ENCODE data around the gene PLA2R1. TPM values are rescaled to one million over a fixed set of nuclear protein-coding genes. Genes with fewer than 3 reads are reported as not detected.

PLA2R1 gene
- total and polyA plus RNA-seq, 2 experiments from 2014 or later, result 4.9 to 9.6 TPM

DNA sequence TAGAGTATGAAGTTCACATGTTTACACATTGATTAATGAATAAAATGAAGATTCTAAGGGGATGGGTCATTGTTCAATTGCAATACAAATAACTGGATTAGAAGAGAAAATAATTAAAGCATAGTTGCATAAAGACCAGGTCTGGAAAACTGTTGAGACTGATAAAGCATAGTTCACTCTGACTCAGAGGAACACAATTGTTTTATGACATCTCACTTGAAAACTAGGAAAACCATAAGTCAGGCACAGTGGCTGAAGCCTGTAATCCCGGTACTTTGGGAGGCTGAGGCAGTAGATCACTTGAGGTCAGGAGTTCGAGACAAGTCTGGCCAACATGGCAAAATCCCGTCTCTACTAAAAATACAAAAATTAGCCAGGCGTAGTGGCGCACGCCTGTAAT, 46.7 kb downstream of the PLA2R1 start:
- Histone ChIP-seq H2AFZ (no peak overlapping the region), H3K9me2 (replicated peaks; ENCODE audit: insufficient read depth) (no peaks in the 10 kb centered on the region), H3K4me2 (no peak overlapping the region), H3K79me2 (no peaks in the 10 kb centered on the region), H3K27ac (no peak overlapping the region), H4K20me1 (ENCODE audit: insufficient read depth, poor library complexity, severe bottlenecking) (no peaks in the 10 kb centered on the region), H3K9me3 (ENCODE audit: low read depth) (no peaks in the 10 kb centered on the region), H3K4me1 (ENCODE audit: insufficient read depth) (no peaks in the 10 kb centered on the region), H3K4me3 (no peak overlapping the region), H3K36me3 (replicated peaks; ENCODE audit: insufficient read depth, low read depth) (no peaks in the 10 kb centered on the region), H3K27me3 (no peaks in the 10 kb centered on the region)
- TF ChIP-seq EZH2 (IDR thresholded peaks at IDR 0.05; ENCODE audit: borderline replicate concordance) (no peak), EZH2phosphoT487 (IDR thresholded peaks at IDR 0.05; ENCODE audit: low read depth, severe bottlenecking, unreplicated experiment) (no peak)
- TF ChIP-seq, protein P1, sequence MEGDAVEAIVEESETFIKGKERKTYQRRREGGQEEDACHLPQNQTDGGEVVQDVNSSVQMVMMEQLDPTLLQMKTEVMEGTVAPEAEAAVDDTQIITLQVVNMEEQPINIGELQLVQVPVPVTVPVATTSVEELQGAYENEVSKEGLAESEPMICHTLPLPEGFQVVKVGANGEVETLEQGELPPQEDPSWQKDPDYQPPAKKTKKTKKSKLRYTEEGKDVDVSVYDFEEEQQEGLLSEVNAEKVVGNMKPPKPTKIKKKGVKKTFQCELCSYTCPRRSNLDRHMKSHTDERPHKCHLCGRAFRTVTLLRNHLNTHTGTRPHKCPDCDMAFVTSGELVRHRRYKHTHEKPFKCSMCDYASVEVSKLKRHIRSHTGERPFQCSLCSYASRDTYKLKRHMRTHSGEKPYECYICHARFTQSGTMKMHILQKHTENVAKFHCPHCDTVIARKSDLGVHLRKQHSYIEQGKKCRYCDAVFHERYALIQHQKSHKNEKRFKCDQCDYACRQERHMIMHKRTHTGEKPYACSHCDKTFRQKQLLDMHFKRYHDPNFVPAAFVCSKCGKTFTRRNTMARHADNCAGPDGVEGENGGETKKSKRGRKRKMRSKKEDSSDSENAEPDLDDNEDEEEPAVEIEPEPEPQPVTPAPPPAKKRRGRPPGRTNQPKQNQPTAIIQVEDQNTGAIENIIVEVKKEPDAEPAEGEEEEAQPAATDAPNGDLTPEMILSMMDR (IDR thresholded peaks at IDR 0.05; ENCODE audit: poor library complexity), result no peak
- DNase-seq (ENCODE audit: low spot score), result peak; percentile 10
- 69% methylated on average over 6 of the region's 6 CpGs for WGBS (ENCODE audit: low lambda C conversion rate, missing lambda C conversion rate)

DNA sequence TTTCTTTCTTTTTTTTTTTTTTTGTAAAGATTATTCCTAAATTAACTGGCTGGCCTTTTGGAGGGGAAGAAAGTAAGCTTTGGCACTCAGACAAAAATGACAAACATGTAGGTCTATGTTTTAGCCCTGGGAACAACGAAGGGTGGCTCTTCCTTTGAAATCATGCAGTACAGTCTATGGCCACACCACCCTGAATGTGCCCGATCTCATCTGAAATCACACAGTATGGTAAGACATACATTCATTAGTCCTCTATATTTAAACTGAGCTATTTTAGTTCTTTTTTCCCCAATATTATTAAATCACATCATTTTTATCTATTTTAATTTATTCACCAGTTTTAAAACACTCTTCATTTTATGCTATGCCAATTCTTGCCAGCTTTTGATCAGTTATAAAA, 48.2 kb downstream of the PLA2R1 start:
- no peaks in the 10 kb centered on the region for H3K9me2 ChIP-seq (replicated peaks; ENCODE audit: insufficient read depth)
- no peak overlapping the region for H2AFZ ChIP-seq
- TF ChIP-seq, protein P1 (IDR thresholded peaks at IDR 0.05; ENCODE audit: poor library complexity), result no peak
- TF ChIP-seq EZH2phosphoT487 (IDR thresholded peaks at IDR 0.05; ENCODE audit: low read depth, severe bottlenecking, unreplicated experiment) (no peak), EZH2 (IDR thresholded peaks at IDR 0.05; ENCODE audit: borderline replicate concordance) (no peak)
- no peaks in the 10 kb centered on the region for H3K27me3 ChIP-seq
- no peak overlapping the region for H3K27ac ChIP-seq
- 36% methylated on average over 2 of the region's 2 CpGs for WGBS (ENCODE audit: low lambda C conversion rate, missing lambda C conversion rate)
- no peaks in the 10 kb centered on the region for H3K79me2 ChIP-seq
- no peaks in the 10 kb centered on the region for H3K36me3 ChIP-seq (replicated peaks; ENCODE audit: insufficient read depth, low read depth)
- H3K9me3 ChIP-seq (ENCODE audit: low read depth), result no peaks in the 10 kb centered on the region
- H3K4me2 ChIP-seq, result no peak overlapping the region
- no peak overlapping the region for H3K4me3 ChIP-seq
- no peak for DNase-seq (ENCODE audit: low spot score)
- no peaks in the 10 kb centered on the region for H4K20me1 ChIP-seq (ENCODE audit: insufficient read depth, poor library complexity, severe bottlenecking)
- no peaks in the 10 kb centered on the region for H3K4me1 ChIP-seq (ENCODE audit: insufficient read depth)

DNA sequence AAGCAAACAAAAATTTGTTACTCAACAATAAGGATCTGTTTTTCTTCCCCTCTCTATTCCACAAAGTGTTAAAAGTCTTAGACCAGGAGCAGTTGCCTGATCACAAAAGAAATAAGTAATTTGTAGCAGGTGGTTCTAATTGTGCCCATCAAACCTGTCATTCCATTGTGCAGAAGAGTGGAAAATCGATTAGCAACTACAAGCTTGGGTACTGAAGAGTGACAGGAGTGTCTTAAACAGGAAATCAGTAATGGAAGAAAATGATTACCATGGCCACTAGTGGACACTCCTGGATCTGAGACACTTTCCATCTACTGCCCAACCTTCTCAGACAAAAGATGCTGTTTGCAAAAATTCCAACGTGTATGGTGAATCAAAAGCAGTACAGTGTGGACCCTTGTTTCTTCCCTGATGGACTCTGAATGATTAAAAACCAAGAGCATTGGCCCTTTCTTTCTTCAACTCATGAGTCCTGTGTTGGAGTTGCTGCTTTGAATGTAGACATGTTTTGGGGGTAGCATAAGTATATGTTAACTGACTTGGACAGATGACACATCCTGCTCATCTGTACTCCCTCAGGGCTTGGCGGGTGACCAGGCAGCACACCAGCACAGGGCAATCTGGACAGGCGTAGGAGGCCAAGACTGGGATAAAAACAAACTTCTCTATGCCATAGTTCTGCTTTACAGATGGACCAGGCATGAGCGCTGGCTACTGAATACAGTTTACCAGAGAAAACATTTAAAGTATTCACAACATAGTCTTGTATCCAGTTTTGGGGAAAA, 51.9 kb downstream of the PLA2R1 start:
- H3K79me2 ChIP-seq, result no peaks in the 10 kb centered on the region
- no peak for DNase-seq (ENCODE audit: low spot score)
- no peak overlapping the region for H3K4me3 ChIP-seq
- no peak overlapping the region for H3K27ac ChIP-seq
- no peak overlapping the region for H2AFZ ChIP-seq
- no peaks in the 10 kb centered on the region for H3K4me1 ChIP-seq (ENCODE audit: insufficient read depth)
- no peaks in the 10 kb centered on the region for H3K36me3 ChIP-seq (replicated peaks; ENCODE audit: insufficient read depth, low read depth)
- no peaks in the 10 kb centered on the region for H4K20me1 ChIP-seq (ENCODE audit: insufficient read depth, poor library complexity, severe bottlenecking)
- no peaks in the 10 kb centered on the region for H3K9me3 ChIP-seq (ENCODE audit: low read depth)
- 65% methylated on average over 5 of the region's 5 CpGs for WGBS (ENCODE audit: low lambda C conversion rate, missing lambda C conversion rate)
- no peak overlapping the region for H3K4me2 ChIP-seq
- H3K9me2 ChIP-seq (replicated peaks; ENCODE audit: insufficient read depth), result no peaks in the 10 kb centered on the region
- TF ChIP-seq, protein P1 (IDR thresholded peaks at IDR 0.05; ENCODE audit: poor library complexity), result no peak
- TF ChIP-seq EZH2 (IDR thresholded peaks at IDR 0.05; ENCODE audit: borderline replicate concordance), result no peak
- TF ChIP-seq EZH2phosphoT487 (IDR thresholded peaks at IDR 0.05; ENCODE audit: low read depth, severe bottlenecking, unreplicated experiment), result no peak
- H3K27me3 ChIP-seq, result no peaks in the 10 kb centered on the region

Data from hepatocyte (in vitro differentiated cells).